ENCODE results near the gene LCN1. TPM values are rescaled to one million over a fixed set of nuclear protein-coding genes. Genes with fewer than 3 reads are reported as not detected.

LCN1 gene
- total RNA-seq, 2 donors from 2014 or later = not detected

DNA sequence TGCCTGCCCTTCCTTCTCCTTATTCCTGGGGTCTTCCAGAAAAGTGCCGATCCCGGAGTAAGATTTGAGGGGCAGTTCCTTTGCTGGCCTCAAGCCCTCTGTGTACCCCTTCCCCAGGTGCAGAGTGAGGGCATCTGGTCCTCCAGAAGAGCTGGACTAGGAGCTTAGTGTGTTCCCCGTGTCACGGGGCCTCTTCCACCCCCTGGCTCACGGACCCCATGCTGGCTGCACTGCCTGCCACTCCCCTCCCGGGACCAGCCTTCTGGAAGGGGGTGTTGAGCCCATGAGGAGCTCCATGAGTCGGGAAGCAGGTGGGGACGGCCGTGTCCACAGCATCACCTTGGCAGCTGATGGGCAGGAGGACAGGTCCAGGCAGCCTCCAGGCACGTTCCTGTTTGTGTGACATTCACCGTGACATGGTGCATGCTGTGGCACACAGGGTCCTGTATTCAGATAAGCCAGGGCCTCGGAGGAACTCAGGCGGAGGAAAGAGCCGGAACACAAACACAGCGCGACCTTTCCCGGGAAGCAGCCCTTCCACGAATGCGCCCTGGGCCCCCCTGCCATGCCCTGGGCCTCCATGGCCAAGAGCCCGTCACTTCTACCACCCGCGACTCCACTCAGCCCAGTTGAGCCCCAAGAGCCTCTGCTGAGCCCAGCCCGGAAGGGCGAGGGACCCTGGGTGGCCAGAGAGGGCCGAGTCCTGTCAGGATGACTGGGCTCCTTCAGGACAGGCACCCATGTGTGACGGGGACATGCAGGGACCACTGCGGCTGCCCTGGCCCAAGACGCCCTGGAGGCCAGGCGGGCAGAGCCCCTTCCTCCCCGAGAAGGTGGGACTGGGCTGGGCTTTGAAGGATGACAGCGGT lies 5.9 kb upstream of the LCN1 start:
- no peaks in the 10 kb centered on the region for H3K36me3 ChIP-seq
- no peak for TF ChIP-seq CTCF (IDR thresholded peaks at IDR 0.05)

DNA sequence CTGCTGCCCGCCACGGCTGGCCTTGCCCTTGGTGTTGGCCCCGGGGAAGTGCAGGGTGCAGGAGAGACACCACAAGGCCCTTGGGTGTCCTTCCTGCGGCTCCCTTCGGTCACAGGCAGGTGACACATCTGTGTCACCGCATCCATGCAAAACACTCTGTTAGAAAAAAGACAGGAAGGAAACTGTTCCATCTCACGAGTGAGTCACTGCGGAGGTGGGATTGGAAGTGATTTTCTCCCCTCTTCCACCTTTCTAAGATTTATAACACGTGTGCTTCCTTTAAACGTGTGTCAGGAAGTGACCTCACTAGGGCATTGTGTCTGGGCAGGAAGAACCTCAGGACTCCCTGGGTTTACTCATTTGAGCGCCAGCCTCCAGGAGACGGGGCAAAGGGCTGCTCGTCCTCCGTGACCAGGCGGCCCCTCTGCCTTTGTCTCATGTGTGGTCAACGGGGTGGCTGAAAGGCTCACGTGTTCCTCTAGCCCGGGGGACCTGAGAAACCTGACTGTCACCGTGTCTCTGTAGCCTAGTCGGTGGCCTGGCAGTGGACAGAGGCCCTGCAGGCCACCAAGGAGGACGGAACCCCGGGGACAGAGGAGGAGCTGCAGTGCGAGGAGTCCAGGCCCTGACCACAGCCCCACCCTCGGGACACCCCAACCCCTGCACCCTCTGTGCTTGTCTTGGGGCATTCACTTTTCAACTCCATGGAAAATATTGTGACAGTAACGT lies 4.9 kb upstream of the LCN1 start:
- no peaks in the 10 kb centered on the region for H3K36me3 ChIP-seq
- H3K9ac ChIP-seq (ENCODE audit: low read depth in 2 of 2, low read length in 2 of 2) = no peak overlapping the region
- no peaks in the 10 kb centered on the region for H3K9me3 ChIP-seq
- intact Hi-C loops (cut with DNase I) = no loop called here
- no peak overlapping the region for H3K27ac ChIP-seq
- no peaks in the 10 kb centered on the region for H3K4me1 ChIP-seq
- no peak overlapping the region for H3K4me3 ChIP-seq
- TF ChIP-seq CTCF (IDR thresholded peaks at IDR 0.05) = no peak
- H3K27me3 ChIP-seq = no peaks in the 10 kb centered on the region
- no peak for DNase-seq

More for the DNA sequence above, 5.9 kb upstream of the LCN1 start:
- Histone ChIP-seq H3K27ac (no peak overlapping the region), H3K4me1 (no peaks in the 10 kb centered on the region), H3K4me3 (no peak overlapping the region), H3K9me3 (no peaks in the 10 kb centered on the region), H3K27me3 (no peaks in the 10 kb centered on the region), H3K9ac (ENCODE audit: low read depth in 2 of 2, low read length in 2 of 2) (no peak overlapping the region)
- intact Hi-C loops (cut with DNase I) = no loop called here
- DNase-seq = no peak

GRCh38 chr9:135517407-135517822 lies 3.8 kb upstream of the LCN1 start:
- Histone ChIP-seq H3K4me3 (no peak overlapping the region), H3K36me3 (no peaks in the 10 kb centered on the region), H3K9ac (ENCODE audit: low read depth in 2 of 2, low read length in 2 of 2) (no peak overlapping the region), H3K27me3 (no peaks in the 10 kb centered on the region), H3K27ac (no peak overlapping the region), H3K4me1 (no peaks in the 10 kb centered on the region), H3K9me3 (no peaks in the 10 kb centered on the region)
- TF ChIP-seq CTCF (IDR thresholded peaks at IDR 0.05) = no peak
- intact Hi-C loops (cut with DNase I) = no loop called here
- no peak for DNase-seq

GRCh38 chr9:135519179-135519971 lies 1.9 kb upstream of the LCN1 start:
- Histone ChIP-seq H3K9me3 (no peaks in the 10 kb centered on the region), H3K27me3 (no peaks in the 10 kb centered on the region), H3K27ac (no peak overlapping the region), H3K36me3 (no peaks in the 10 kb centered on the region), H3K4me3 (no peak overlapping the region), H3K9ac (ENCODE audit: low read depth in 2 of 2, low read length in 2 of 2) (no peak overlapping the region), H3K4me1 (no peaks in the 10 kb centered on the region)
- intact Hi-C loops (cut with DNase I) = no loop called here
- TF ChIP-seq CTCF (IDR thresholded peaks at IDR 0.05) = no peak
- DNase-seq = no peak

DNA sequence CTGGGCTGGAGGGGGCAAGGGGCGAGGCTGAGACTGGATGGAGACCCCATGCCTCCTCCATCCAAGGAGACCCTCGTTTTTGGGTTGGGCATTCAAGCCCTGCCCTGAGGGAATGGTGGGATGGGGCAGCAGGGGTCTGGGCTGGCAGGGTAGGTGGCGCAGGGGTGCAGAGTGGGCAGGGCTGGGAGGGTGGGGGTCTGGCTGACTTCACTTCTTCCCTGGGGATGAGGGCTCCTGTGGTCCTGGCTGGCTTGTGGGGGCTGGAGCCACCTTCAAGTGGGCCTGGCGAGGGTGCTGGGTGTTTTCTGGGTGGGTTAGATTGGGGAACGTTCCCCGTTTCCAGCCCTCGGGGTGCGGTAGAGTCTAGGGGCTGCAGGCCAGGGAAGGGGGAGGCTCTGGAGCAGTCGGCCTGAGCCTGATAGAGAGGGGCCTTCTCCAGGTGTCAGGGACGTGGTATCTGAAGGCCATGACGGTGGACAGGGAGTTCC lies 412 bp downstream of the LCN1 start:
- DNase-seq = no peak
- Histone ChIP-seq H3K4me1 (no peaks in the 10 kb centered on the region), H3K9me3 (no peaks in the 10 kb centered on the region), H3K36me3 (no peaks in the 10 kb centered on the region), H3K9ac (ENCODE audit: low read depth in 2 of 2, low read length in 2 of 2) (no peak overlapping the region), H3K27me3 (no peaks in the 10 kb centered on the region), H3K4me3 (no peak overlapping the region), H3K27ac (no peak overlapping the region)
- TF ChIP-seq CTCF (IDR thresholded peaks at IDR 0.05) = no peak
- intact Hi-C loops (cut with DNase I) = no loop called here
